Fibroblast of the conjunctiva (primary cell): ENCODE results near the gene SDF2L1.
"Not testable (repeated sequence)": the region's sequence is repeated elsewhere in the genome, so short reads cannot be mapped to it uniquely, and the experiment has no call there.

Experiments used
- DNase-seq: peaks from one replicate; pipeline ENCODE4 v3.0.0-alpha.2; 2010; ENCODE audit warnings: low read depth

The SDF2L1 gene, protein sequence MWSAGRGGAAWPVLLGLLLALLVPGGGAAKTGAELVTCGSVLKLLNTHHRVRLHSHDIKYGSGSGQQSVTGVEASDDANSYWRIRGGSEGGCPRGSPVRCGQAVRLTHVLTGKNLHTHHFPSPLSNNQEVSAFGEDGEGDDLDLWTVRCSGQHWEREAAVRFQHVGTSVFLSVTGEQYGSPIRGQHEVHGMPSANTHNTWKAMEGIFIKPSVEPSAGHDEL

DNA sequence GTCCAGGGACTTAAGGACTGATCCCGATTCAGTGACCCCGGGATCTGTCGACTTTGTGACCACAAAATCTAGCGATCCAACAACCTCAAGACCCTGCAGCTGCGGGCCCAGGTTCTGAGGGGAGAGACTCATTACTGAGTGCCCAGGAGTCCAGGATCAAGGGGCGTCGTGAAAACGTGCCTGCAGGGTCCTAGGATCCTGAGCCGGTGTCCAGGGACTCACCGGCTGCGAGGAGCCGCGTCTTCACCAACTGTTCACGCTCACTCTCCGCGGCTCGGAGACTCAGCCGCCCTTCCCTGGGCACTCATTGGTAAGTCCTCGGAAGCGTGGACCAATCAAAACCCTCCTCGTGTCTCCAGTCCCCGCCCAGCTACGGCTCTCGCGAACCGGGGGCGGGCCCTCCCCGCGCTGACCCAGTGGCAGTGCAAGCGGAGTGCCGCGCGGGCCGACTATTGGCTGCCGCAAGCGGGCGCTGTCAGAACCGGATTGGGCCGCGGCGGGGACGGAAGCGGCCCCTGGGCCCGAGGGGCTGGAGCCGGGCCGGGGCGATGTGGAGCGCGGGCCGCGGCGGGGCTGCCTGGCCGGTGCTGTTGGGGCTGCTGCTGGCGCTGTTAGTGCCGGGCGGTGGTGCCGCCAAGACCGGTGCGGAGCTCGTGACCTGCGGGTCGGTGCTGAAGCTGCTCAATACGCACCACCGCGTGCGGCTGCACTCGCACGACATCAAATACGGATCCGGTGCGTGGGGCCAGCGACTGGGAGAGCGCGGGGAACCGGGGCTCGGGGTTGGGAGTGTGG lies at the start of gene SDF2L1:
TSS of gene SDF2L1 (plus strand) at position 514 of the 795 bp plus-strand sequence. CDS start at position 549, 35 bp downstream.
- DNase-seq, result peak; percentile 98

- no peak for DNase-seq
Measured at GRCh38 chr22:21592422-21592821, 49.7 kb upstream of the SDF2L1 start.

DNA sequence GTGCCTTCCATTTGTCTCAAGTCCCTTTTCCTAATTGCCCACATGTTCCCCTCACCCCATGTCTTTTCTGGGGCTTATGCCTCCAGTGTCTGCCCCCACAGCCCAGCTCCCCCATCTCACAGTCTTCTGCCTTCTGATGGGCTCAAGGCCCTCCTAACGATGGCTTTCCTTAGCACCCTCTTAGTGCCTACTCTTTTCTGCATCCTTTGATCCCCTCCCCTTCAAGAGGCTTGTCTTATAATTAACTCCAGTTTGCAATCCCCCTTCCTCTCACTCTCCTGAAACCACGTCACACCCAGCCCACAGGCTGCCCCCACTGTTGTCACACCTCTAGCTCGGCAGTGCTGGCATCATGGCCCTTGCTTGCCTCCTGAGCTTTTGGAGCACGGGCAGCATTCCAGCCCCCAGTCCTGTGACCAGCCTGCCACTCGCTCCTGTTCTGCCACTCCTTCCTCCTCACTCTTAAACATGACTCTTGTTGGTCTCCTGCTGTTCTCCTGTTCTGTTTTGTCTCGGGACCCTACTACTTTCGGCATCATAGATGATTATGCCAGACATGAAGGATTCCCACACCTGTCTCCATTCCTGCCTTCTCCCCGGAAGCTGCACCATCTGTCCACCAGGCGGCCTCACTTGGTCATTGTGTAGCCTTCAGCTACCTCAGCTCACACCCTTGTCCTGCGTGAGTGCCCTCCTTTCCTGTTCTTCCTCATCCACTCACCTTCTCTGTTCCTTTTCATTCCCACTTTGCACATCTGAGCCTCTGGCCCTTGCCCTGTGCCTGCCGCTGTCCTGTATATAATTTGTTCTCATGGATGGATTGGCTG lies 48.5 kb upstream of the SDF2L1 start:
- DNase-seq, result no peak

- no peak for DNase-seq
Measured at GRCh38 chr22:21594865-21595452, 47.1 kb upstream of the SDF2L1 start.

DNA sequence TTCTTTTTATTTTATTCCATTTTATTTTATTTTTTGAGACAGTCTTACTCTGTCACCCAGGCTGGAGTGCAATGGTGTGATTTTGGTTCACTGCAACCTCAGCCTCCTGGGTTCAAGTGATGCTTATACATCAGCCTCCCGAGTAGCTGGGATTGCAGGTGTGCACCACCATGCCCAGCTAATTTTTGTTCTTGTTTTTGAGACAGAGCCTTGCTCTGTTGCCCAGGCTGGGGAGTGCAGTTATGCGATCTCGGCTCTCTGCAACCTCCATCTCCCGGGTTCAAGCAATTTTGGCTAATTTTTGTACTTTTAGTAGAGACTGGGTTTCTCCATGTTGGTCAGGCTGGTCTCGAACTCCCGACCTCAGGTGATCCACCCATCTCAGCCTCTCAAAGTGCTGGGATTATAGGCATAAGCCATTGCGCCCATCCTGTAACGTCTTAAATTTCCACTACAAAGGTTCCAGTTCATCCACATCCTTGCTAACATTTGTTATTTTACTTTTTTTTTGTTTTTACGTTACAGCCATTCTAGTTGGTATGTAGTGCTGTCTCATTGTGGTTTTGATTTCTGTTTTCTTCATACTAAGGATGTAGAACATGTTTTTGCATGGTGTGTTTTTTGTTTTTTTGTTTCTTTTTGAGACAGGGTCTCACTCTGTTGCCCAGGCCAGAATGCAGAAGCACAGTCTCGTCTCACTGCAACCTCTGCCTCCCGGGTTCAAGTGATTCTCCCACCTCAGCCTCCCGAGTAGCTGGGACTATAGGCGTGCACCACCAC lies 45.6 kb upstream of the SDF2L1 start:
- not testable (repeated sequence) for DNase-seq

DNA sequence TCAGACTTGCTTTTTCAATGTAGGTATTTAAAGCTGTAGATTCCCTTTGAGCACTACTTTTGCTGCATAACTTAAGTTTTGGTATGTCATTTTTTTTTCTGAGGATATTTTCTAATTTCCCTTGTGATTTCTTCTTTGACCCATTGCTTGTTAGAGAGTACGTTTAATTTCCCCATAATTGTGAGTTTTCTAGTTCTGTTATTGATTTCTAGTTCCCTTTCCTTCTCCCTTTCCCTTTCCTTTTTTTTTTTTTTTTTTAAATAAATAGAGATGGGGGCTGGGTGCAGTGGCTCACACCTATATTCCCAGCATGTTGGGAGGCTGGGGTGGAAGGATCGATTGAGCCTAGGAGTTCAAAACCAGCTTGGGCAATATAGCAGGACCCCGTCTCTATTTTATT lies 43.8 kb upstream of the SDF2L1 start:
- DNase-seq, result no peak

- no peak for DNase-seq
Measured at GRCh38 chr22:21599053-21599893, 42.8 kb upstream of the SDF2L1 start.

DNA sequence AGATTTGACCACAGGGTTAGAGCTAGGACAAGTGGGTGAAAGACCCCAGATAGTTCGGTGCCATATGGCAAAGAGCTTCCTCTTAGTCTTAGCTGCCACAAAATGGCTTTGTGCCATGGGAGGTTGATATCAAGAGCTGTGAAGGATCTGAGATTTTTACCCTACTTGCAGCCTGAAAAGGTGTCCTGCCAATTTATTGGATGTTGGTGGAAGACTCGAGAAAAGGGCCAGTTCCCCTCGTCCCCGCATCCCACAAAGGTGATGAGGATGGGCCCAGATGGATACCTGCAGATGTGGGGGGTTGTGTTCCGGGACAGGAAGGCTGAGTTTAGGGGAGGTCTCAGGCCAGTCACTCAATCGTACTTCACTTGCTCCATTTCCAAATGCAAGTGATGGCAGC lies 39.5 kb upstream of the SDF2L1 start:
- DNase-seq, result no peak

DNA sequence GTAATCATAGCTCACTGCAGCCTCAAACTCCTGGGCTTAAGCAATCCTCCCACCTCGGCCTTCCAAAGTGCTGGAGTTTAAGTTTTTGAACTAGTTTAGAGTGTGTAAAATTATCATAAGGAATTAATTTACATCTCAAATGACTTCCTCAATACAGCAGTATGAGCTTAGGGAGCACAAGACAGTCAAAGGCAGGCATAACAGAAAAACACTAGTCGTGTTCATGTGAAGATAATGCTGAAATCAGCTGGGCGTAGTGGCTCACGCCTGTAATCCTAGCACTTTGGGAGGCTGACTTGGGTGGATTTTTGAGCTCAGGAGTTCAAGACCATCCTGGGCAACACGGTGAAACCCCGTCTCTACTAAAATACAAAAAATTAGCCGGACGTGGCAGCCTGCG lies 38.1 kb upstream of the SDF2L1 start:
- no peak for DNase-seq

GRCh38 chr22:21605887-21606564 lies 36.1 kb upstream of the SDF2L1 start:
- DNase-seq, result no peak

DNA sequence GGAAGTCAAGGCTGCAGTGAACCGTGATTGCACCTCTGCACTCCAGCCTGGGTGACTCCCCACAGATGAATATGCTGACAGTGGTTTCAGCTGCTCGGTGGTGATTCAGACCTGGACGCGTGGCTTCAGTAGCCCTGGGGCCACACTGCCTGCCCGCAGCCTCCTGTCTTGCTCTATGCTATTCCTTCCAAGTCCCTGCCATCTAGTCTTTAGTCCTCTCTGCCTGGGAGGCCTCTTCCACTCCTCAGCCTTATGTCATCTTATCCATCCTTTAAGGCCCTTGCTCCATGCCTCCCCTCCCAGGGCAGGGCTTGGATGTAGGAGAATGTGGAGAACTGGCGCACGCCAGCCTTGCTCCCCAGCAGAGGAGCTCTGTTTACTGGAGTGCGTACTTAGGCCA lies 35.3 kb upstream of the SDF2L1 start:
- no peak for DNase-seq

DNA sequence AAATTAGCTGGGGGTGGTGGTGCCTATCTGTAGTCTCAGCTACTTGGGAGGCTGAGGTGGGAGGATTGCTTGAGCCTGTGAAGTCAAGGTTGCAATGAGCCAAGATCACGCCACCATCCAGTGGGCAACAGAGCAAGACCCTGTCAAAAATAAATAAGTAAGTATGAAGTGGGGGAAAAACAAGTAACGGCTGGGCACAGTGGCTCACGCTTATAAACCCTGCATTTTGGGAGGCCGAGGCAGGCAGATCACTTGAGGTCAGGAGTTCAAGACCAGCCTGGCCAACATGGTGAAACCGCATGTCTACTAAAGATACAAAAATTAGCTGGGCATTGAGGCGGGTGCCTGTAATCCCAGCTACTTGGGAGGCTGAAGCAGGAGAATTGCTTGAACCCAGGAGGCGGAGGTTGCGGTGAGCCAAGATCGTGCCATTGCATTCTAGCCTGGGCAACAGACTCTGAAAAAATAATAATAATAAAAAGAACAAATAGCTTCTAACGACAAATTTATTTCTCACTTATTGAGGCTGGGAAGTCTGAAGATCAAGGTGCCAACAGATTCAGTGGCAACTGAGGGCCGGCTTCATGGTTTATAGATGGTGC lies 32.4 kb upstream of the SDF2L1 start:
- DNase-seq, result not testable (repeated sequence)

DNA sequence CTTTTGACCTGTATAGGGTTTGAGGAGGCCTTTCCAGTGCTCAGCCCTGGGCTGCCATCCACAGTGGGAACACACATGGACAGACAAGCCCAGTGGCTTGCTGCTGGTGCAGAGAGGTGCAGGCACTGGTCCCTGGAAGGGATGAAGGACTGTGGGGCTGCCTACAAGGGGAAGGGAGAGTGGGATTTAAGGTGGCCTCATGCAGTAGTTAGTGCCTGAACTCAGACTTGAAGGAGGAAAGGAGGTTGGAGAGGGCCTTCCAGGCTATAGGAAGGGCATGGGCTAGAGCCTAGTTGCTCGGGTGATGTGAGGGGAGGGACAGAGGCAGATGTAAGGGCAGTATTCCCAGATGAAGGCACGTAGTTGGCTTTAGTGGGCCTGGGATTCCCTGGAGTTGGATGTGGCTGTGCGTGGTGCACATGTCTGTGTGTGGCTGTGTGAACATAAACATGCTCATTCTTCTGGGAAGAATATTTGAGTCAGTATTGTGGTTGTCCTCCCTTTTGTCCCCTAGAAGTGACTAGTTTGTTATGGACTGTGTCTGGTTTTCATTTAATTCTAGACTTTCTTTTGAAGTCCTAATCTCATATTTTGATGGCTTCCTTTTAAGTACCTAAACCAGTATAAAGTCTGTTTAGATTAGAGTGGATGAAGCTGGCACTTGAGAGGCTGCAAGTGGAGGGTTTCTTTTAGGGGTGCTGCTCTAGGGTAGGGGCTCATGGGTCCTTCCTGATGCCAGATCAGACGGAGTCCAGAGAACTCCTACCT lies 30.7 kb upstream of the SDF2L1 start:
- no peak for DNase-seq

- DNase-seq, result no peak
Measured at GRCh38 chr22:21612858-21613257, 29.2 kb upstream of the SDF2L1 start.

DNA sequence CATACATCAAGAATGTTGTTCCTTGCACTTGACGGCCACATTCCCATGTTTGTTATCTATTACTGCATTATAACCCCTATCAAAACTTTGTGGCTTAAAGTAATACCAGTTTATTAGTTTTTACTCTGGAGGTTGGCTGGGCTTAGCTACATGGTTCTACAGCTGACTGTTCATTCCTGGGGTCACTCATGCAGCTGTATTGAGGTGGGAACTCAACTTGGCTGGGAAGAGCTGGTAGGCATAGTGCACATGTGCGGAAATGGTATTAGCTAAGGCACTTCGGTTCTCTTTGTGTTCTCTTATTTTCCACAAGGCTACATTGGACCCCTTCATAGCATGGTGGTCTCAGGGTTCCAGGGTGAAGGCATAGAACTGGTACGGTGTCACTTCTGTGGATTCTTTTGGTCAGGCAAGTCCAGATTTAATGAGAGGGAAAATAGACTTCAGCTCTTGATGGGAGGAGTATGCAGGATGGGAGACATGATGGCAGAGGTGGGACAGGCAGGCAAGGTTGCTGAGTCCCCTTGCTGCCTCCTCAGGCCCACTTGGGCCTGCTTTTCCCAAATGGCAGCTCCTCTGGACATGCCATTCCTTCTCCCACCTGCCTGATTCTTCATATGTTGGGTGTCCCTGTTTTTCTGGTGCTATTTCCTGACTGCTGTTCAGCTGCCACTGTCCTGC lies 28.4 kb upstream of the SDF2L1 start:
- no peak for DNase-seq

GRCh38 chr22:21615731-21616130 lies 26.4 kb upstream of the SDF2L1 start:
- no peak for DNase-seq

- not testable (repeated sequence) for DNase-seq
Measured at GRCh38 chr22:21617337-21617736, 24.8 kb upstream of the SDF2L1 start.

DNA sequence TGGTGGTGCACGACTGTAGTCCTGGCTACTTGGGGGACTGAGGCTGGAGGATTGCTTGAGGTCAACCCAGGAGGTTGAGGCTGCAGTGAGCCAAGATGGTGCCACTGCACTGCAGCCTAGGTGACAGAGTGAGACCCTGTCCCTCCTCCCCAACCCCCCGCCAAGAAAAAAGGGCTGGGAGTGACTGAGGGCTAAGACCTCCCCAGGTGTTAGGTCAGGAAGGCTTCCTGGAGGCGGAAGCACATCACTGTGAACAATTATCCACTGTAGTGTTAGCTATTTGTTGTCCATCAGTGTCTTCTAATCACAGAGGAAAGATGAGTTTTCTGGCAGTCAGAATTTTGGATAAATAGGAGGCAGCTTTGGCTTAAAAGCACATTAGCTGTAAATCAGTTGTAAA lies 21.1 kb upstream of the SDF2L1 start:
- DNase-seq, result no peak
